Measurements from ENCODE around the gene PRPSAP2. TPM values are rescaled to one million over a fixed set of nuclear protein-coding genes. Genes with fewer than 3 reads are reported as not detected.

PRPSAP2 gene
- polyA plus RNA-seq, 6 donors from 2014 or later, result 40.1 to 53.3 (median 46.1) TPM

GRCh38 chr17:18933102-18934058 is 75.4 kb downstream of the PRPSAP2 start:
- peak overlapping the region; percentile 8 to 92 (median 42) for H3K27ac Mint-ChIP-seq
- ATAC-seq (ENCODE audit: low read depth in 2 of 2), result peak; percentile 85 to 86

GRCh38 chr17:18937981-18938691 is 80.2 kb downstream of the PRPSAP2 start:
- ATAC-seq (ENCODE audit: low read depth in 2 of 2), result no peak
- no peaks in the 10 kb centered on the region for H3K9me3 Mint-ChIP-seq
- H3K4me3 Mint-ChIP-seq, result no peak overlapping the region
- peaks cover 5 to 11% (median 8%) of the 10 kb centered on the region in 3 donors for H3K4me1 Mint-ChIP-seq
- peaks cover 3 to 20% (median 11%) of the 10 kb centered on the region in 3 donors for H3K27me3 Mint-ChIP-seq
- H3K36me3 Mint-ChIP-seq, result no peaks in the 10 kb centered on the region
- H3K27ac Mint-ChIP-seq, result no peak overlapping the region
- DNase-seq, result no peak

More at GRCh38 chr17:18933102-18934058, 75.4 kb downstream of the PRPSAP2 start:
- peaks cover 0 to 3% (median 0%) of the 10 kb centered on the region in 3 donors for H3K27me3 Mint-ChIP-seq
- H3K36me3 Mint-ChIP-seq, result peaks cover 0 to 7% of the 10 kb centered on the region in 2 donors
- peaks cover 9 to 22% (median 21%) of the 10 kb centered on the region in 3 donors for H3K4me1 Mint-ChIP-seq
- peak; percentile 43 for DNase-seq
- peak overlapping the region in 2 of 8 donors; percentile 7 to 35 for H3K4me3 Mint-ChIP-seq
- H3K9me3 Mint-ChIP-seq, result no peaks in the 10 kb centered on the region

- Mint-ChIP-seq H3K4me3 (no peak overlapping the region), H3K36me3 (no peaks in the 10 kb centered on the region), H3K4me1 (peaks cover 0 to 6% (median 3%) of the 10 kb centered on the region in 3 donors), H3K27me3 (peaks cover 0 to 20% (median 11%) of the 10 kb centered on the region in 3 donors), H3K27ac (no peak overlapping the region), H3K9me3 (no peaks in the 10 kb centered on the region)
- DNase-seq (no peak), ATAC-seq (ENCODE audit: low read depth in 2 of 2) (no peak)
Observed at GRCh38 chr17:18938692-18939023, 80.7 kb downstream of the PRPSAP2 start.

DNA sequence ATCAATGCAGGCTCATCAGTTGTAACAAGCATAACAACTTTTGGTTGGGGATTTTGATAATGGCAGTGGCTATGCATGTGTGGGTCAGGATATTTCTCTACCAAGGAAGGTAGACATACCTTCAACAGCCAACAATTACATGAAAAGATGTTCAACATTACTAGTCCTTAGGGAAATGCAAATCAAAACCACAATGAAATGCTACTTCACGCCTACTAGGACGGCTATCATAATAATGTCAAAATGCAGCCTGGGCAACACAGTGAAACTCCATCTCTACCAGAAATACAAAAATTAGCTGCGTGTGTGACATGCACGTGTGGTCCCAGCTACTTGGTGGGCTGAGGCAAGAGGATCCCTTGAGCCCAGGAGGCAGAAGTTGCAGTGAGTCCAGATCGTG is 86.7 kb downstream of the PRPSAP2 start:
- H3K9me3 Mint-ChIP-seq, result peaks cover 0 to 2% (median 0%) of the 10 kb centered on the region in 7 donors
- no peaks in the 10 kb centered on the region for H3K36me3 Mint-ChIP-seq
- H3K4me3 Mint-ChIP-seq, result peak overlapping the region in 3 of 8 donors; percentile 2 to 61 (median 33)
- H3K4me1 Mint-ChIP-seq, result peaks cover 11 to 12% (median 11%) of the 10 kb centered on the region in 3 donors
- peak overlapping the region in 2 of 6 donors; percentile 37 to 73 for H3K27ac Mint-ChIP-seq
- DNase-seq (peak; percentile 42), ATAC-seq (ENCODE audit: low read depth in 2 of 2) (peak; percentile 72 to 85)
- H3K27me3 Mint-ChIP-seq, result peaks cover 12 to 48% (median 46%) of the 10 kb centered on the region in 3 donors

- H3K9me3 Mint-ChIP-seq, result peaks cover 0 to 2% (median 0%) of the 10 kb centered on the region in 7 donors
- H3K36me3 Mint-ChIP-seq, result no peaks in the 10 kb centered on the region
- H3K27ac Mint-ChIP-seq, result peak overlapping the region in 2 of 6 donors; percentile 49 to 74
- ATAC-seq (ENCODE audit: low read depth in 2 of 2) (no peak), DNase-seq (no peak)
- no peak overlapping the region for H3K4me3 Mint-ChIP-seq
- peaks cover 11 to 18% (median 12%) of the 10 kb centered on the region in 3 donors for H3K4me1 Mint-ChIP-seq
- peaks cover 23 to 49% (median 44%) of the 10 kb centered on the region in 3 donors for H3K27me3 Mint-ChIP-seq
Observed at GRCh38 chr17:18946536-18946935, 88.6 kb downstream of the PRPSAP2 start.

DNA sequence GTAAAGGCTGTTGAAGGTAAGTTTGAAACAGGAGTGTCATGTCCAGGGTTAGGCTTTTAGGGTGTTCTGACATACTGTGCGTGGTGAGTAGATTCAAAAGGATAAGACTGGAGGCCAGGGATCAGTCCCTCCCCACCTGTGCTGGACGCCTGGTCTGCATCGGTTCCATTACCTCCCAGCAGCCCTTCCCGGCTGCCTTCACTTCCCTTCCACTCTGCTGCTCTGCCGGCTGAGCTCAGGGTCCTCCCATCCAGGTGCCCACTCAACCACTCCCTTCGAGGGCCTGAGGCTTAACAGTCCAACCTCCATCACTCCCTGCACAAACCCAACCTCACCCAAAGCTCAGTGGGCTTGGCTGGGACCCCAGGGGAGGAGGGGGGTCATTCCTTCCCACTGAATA is 89.9 kb downstream of the PRPSAP2 start:
- Mint-ChIP-seq H3K27ac (peak overlapping the region in 1 of 6 donors; percentile 89), H3K4me3 (no peak overlapping the region), H3K9me3 (peaks cover 0 to 2% (median 0%) of the 10 kb centered on the region in 7 donors), H3K4me1 (peaks cover 11 to 18% (median 12%) of the 10 kb centered on the region in 3 donors), H3K27me3 (peaks cover 23 to 50% (median 44%) of the 10 kb centered on the region in 3 donors), H3K36me3 (no peaks in the 10 kb centered on the region)
- ATAC-seq (ENCODE audit: low read depth in 2 of 2) (no peak), DNase-seq (no peak)

- H3K4me1 Mint-ChIP-seq, result peaks cover 11 to 18% (median 12%) of the 10 kb centered on the region in 3 donors
- peaks cover 0 to 2% (median 0%) of the 10 kb centered on the region in 7 donors for H3K9me3 Mint-ChIP-seq
- ATAC-seq (ENCODE audit: low read depth in 2 of 2) (no peak), DNase-seq (no peak)
- H3K36me3 Mint-ChIP-seq, result no peaks in the 10 kb centered on the region
- H3K27me3 Mint-ChIP-seq, result peaks cover 23 to 50% (median 44%) of the 10 kb centered on the region in 3 donors
- H3K27ac Mint-ChIP-seq, result peak overlapping the region in 1 of 6 donors; percentile 41
- H3K4me3 Mint-ChIP-seq, result no peak overlapping the region
Observed at GRCh38 chr17:18948476-18949006, 90.6 kb downstream of the PRPSAP2 start.

DNA sequence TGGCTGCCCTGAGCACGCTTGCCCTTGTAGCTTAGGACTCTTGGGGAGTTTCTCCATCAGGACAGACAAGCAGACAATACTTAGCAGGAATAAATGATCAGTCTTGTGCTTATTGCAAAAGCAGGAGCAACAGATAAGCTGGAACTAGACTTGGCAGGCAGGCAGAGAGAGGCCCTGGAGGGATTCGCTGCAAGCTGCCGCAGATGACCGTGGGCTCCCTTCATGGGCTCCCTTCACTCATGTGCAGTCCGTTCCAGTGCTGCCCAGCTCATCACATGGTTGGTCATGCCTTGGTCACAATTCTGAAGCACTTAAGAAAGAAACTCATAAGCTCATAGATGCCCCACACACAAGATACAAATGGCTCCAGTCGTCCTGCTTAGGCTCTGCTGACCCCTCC is 91.6 kb downstream of the PRPSAP2 start:
- H3K27ac Mint-ChIP-seq, result no peak overlapping the region
- peaks cover 19 to 50% (median 44%) of the 10 kb centered on the region in 3 donors for H3K27me3 Mint-ChIP-seq
- ATAC-seq (ENCODE audit: low read depth in 2 of 2) (no peak), DNase-seq (no peak)
- peaks cover 5 to 13% (median 6%) of the 10 kb centered on the region in 3 donors for H3K4me1 Mint-ChIP-seq
- H3K36me3 Mint-ChIP-seq, result no peaks in the 10 kb centered on the region
- H3K9me3 Mint-ChIP-seq, result peaks cover 0 to 2% (median 0%) of the 10 kb centered on the region in 7 donors
- H3K4me3 Mint-ChIP-seq, result no peak overlapping the region

DNA sequence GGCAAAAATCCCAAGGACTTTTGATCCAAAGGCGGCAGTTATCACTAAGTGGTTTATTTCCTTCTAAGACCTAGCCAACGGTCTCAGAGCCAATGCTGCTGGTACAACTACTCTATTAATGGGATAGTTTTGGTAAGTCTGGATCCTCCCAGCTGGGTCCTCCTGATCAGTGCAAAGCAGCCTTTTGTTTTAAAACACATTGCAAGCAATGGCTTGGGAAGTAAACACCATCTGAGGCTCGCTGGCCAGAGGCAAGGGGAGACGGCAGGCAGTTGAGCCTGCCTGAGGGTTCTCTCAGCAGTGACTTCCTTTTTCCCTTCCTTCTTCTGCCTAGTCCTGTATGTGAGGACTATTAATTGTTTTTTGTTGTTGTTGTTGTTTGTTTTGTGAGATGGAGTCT is 92.4 kb downstream of the PRPSAP2 start:
- no peak overlapping the region for H3K27ac Mint-ChIP-seq

DNA sequence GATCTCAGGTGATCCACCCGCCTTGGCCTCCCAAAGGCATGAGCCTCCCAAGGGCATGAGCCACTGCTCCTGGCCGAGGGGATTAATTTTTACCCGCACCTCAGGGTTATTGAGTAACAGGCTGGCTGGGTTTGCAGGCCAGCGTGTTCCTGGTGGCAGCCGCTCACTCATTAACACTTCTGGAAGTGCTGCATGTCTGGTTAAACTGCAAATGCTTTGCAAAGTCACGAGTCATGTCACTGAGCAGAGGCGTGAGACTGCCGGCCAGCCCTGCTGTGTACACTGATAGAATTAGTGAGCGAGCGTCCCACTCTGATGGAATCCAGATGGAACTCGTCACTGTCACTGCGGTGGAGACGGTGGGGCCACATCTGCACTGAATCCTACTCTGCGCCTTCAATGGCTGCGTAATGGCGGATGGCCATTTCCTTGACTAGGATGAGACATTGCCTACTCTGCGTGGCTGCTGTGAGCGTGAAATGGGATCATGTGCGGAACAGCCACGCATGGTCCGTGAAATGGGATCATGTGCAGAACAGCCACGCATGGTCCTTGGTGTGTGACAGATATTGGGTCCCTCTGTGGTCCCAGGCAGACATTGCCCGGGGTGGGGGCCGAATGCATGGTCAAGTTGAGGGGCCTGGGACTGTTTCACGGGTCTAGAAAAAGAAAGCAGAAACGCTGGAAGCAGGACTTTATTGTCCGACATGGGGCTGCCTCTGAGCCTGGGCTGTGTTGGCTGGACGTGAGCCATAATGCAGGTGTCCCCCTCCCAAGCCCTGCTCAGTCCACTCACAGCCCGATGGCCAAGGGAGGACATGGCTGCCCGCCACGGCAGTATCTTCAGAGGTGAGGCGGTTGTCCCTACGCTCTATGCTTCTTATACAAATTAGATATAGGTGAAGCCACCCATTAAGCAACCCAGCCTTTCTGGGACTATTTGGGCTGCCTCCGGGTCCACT is 93.3 kb downstream of the PRPSAP2 start:
- H3K27ac Mint-ChIP-seq, result no peak overlapping the region
- H3K4me3 Mint-ChIP-seq, result no peak overlapping the region
- no peak for ATAC-seq (ENCODE audit: low read depth in 2 of 2)
- no peak for DNase-seq
- H3K4me1 Mint-ChIP-seq, result peaks cover 4 to 11% (median 7%) of the 10 kb centered on the region in 3 donors
- no peaks in the 10 kb centered on the region for H3K36me3 Mint-ChIP-seq
- peaks cover 15 to 50% (median 37%) of the 10 kb centered on the region in 3 donors for H3K27me3 Mint-ChIP-seq
- H3K9me3 Mint-ChIP-seq, result peaks cover 0 to 2% (median 0%) of the 10 kb centered on the region in 7 donors

More for the DNA sequence above, 92.4 kb downstream of the PRPSAP2 start:
- no peak for ATAC-seq (ENCODE audit: low read depth in 2 of 2)
- no peak for DNase-seq
- Mint-ChIP-seq H3K9me3 (no peaks in the 10 kb centered on the region), H3K4me3 (no peak overlapping the region), H3K36me3 (no peaks in the 10 kb centered on the region), H3K27me3 (peaks cover 15 to 52% (median 44%) of the 10 kb centered on the region in 3 donors), H3K4me1 (peaks cover 1 to 8% (median 3%) of the 10 kb centered on the region in 3 donors)

DNA sequence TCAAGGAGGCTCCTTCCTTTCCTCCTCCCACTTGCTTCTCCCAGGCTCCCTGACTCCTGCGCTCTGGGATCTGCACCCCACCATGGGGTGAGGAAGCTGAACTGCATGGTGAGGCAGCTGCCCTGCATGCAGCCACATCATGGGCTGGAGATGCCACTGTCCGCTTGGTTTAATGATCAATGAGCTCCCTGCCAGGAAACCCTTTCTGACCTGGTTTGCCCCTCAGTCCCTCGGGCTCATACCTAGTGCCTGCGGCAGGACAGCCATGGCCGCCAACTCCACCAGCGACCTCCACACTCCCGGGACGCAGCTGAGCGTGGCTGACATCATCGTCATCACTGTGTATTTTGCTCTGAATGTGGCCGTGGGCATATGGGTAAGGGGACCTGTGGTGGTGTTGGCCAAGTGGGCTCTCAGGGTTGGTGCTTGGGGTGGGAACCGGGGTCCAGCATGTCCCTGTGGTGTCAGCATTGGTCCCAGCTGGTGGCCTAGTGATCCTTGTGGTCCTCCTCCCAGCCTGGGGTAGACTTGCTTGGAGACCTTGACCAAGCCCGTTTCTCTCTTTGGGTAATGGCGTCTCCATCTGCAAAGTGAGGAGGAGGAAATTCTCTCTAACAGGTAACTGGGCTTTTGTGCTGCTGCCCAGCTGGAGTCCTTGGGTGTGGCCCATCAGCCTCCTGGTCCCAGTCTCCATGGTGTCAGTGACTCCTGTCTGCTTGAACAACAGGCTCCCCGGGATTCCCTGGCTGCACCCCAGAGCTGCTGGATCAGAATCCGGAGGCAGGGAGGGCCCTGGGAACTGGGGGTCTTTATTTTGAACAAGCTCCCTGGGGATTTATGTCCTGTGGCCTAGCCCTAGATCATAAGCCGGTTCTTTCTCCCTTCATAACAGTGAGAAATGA is 94.3 kb downstream of the PRPSAP2 start, which contains the start of gene SLC5A10:
Gene SLC5A10, plus strand, starts transcription at position 225 of the 902 bp plus-strand sequence. Its CDS starts 41 bp downstream, at position 266.
- Mint-ChIP-seq H3K27ac (peak within 1 kb of the TSS in 1 of 6 donors; percentile 56), H3K9me3 (peaks cover 0 to 2% (median 0%) of the 10 kb centered on the region in 7 donors), H3K4me3 (no peak within 1 kb of the TSS), H3K36me3 (no peaks in the 10 kb centered on the region), H3K27me3 (peaks cover 15 to 41% (median 27%) of the 10 kb centered on the region in 3 donors), H3K4me1 (peaks cover 4 to 11% (median 7%) of the 10 kb centered on the region in 3 donors)
- DNase-seq, result no peak
- ATAC-seq (ENCODE audit: low read depth in 2 of 2), result no peak

All from naive B cell (primary cell).